ENCODE measurements around the gene ABCC4.
A peak's percentile ranks its signal among the peaks of the same experiment; 100 is the strongest.

The ABCC4 gene

DNA sequence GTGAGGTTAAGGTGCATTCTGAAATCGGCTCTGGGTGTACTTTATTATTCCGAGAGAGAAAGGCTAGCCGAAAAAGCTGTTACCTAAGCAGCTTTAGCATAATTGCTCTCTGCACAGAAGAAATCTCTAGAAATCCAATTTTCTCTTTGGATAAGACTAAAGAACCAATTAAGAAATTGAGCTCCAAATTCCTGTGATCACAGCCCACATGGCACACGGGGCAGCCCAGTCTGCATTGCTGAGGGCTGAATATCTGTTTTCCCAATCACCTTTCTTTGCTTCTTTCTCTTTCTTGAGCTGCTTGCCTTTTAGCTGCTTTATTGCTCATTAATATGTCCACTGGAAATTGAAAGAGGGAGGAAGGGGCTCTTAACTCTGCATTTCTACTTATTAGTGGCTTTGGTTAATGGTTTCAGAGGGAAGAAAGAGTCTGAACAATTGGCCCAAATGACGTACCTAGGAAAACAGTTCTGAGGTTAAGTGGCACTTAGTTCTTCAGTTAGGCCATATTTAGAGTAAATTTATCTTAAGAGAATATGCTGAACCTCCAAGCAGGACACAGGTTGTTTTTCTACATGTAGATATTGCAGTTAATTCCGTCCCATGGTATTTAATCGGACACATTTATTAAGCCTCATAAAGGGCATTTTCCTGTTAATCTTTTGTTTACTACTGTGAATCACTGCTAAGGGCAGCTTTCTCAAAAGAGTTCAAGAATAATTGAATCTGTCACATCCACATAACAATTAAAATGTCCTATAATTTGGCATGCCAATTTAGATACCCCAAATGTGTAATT is 265.7 kb downstream of the ABCC4 start:
- DNase-seq = no peak

DNA sequence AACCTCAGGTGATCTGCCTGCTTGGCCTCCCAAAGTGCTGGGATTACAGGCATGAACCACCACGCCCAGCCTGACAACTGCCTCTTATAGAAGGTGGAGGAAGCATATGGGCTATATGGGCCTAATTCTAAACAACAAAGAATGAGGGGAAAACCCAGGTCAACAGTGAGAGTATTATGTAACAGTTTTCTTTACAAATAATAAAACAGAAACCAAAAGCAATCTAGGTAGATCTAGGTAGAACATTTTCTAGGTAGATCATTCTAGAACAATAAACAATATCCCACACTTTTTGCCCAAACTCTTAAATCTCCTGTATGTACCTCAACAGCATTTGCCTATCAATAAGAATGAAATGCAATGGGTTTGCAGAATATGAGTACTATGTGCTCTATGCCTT is 267.4 kb downstream of the ABCC4 start:
- no peak for DNase-seq

DNA sequence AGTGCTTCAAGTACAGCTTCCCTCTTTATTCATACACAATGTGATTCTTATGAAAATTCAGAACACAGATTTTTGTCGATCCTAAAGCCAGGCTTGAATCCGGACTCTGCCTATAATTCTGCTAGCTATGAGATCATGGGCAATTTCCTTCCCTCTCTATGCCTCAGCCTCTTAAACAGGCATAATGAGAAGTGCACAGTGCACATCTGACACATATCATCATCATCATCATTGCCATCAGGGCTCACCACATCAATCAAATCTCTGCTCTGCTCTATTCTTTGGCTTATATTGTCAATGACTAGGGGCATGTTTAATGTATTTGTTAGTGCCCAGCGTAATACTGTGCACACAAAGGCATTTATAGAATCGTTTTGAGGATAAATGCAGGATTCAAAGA is 269.1 kb downstream of the ABCC4 start:
- no peak for DNase-seq

DNA sequence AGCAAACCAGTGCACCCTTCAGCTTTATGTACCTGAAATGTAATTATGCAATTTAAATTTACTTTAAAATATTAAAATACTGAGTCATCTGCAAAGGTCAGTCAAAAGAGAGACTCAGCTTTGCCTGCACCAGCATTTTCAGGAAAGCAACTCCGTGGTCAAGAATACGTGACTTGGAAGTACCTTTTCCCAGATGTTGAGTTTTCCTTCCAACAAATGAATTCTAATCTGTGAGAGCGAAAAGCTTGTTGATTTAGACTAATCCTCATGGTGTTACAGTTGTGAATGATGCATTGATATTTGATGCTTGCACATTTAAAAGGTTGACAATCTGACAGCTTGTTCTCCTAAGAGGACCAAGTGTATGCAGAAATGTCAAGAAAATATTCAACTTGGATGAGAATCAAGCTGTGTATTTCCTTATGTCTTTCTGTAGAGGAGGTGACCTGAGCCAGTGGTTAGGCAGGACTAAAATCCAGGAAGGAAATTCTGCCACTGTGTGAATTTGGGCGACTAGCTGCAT is 270.4 kb downstream of the ABCC4 start:
- no peak for DNase-seq

DNA sequence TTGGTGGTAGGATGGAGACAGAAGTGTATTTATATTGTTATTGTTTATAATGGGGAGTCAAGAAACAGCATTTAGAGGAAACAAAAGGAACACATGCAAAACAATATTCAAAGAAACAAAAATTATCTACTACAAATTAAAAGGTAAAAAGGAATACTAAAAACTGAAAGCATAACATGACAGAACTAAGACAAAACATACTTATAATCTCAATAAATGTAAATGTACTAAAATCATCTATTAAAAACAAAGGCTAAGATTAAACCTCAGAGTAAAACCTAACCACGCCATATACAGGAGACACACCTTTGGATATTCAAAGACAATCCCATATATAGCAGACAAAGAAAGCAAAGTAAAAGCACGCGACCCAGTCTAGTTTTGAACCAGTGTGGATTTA is 273.6 kb downstream of the ABCC4 start:
- no peak for DNase-seq

DNA sequence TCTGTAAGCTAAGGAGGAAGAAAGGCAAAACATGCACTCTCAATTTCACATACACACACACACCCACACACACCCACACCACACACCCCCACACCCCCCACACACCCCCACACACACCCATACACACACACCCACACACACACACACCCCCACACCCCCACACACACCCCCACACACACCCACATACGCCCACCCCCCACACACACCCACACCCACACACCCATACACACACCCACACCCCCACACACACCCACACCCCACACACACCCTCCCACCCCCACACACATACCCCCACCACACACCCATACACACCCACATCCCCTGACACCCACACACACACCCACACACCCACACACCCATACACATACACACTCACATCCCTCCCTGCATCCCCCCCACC is 276.1 kb downstream of the ABCC4 start:
- no peak for DNase-seq

DNA sequence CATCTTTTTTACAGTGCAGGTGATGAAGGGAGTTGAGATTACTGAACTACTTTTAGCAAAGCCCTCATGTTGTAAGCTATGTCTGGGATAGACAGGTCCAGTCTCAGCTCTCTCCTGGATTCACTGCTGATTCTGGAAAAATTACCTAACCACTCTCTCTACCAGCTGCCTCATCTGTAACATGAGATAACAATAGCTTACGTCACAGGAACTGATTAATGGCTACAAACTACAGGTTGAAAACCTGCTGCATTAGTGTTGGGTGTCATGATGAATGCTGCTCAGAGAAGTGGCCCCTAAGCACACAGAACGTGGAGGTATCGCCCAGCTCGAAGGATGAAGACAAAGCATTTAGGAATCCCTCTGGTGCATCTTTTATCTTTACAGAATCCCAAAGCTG is 277.8 kb downstream of the ABCC4 start:
- DNase-seq = no peak

DNA sequence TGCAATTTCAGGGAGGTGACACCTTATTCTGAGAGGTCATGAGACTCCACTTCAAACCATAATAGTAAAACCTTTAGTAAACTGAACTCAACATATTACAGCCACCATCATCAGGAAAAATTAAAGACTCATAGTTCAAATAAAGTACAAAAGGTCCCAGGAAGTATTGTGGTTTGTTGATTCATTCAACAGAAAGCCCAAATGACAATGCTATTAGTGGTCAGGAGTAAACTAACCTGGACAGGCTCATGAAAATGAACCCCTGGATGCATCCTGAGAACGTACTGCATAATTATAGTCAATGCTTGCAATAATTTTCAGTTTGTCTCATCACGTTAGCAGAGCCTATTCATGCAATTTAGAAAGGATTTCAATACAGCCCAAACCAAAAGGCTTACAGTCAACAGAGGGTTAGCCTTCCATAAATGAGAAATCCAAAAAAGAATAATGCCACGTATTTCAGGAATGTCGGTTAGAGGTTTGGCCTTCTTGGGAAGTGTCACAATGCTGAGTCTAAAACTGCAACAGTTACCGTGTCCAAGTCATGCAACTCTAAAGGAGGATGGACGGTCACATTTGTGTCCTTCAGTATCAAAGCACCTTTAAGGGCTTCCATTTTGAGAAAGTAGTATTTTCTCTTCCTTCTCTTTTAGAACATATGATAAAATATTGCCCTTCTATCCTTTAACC is 280.8 kb downstream of the ABCC4 start:
- no peak for DNase-seq

DNA sequence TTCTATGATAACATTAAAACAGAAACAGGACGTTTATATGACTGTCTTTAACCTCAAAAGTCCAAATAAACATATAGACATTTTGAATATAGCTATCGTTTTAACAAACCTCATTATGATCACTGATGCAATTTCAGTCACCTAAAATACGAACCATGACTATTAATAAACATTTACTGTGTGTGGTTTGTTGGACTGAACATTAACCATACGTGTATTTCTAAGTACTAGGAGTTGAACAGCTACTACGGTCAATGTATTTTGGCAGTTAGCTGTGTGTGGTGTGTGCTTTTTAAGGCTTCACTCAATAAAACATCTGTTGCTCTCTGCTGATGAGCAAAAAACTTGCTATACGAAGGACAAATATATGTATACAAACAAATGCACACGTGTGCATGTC is 281.4 kb downstream of the ABCC4 start:
- DNase-seq = no peak

DNA sequence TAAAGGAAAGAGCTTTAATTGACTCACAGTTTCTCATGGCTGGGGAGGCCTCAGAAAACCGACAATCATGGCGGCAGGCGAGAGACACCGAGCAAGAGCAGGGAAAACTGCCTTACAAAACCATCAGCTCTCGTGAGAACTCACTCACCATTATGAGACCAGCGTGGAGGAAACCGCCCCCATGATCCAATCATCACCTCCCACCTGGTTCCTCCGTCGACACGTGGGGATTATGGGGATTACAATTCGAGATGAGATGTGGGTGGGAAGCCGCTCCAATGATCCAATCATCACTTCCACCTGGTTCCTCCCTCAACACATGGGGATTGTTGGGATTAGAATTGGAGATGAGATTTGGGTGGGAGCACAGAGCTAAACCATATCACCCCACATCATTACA is 293.9 kb downstream of the ABCC4 start:
- no peak for DNase-seq

DNA sequence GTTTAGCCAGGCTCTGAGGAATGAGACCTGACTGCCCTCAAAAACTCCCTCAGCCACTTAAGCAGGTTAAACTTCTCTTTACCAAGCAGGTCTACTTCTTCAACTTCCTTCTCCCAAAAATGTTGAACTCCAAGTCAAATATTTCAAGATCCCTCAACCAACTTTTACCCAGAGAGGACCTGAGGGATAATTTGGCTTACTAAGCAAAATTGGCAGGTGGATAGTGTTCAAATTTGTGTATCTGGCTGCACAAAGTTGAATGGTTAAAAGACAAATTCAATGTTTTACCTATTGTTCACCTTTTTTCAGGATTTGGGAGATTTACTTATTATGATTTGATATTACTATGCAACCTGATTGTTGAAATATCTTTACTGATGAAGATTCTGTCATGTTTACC is 296.0 kb downstream of the ABCC4 start:
- DNase-seq = no peak

DNA sequence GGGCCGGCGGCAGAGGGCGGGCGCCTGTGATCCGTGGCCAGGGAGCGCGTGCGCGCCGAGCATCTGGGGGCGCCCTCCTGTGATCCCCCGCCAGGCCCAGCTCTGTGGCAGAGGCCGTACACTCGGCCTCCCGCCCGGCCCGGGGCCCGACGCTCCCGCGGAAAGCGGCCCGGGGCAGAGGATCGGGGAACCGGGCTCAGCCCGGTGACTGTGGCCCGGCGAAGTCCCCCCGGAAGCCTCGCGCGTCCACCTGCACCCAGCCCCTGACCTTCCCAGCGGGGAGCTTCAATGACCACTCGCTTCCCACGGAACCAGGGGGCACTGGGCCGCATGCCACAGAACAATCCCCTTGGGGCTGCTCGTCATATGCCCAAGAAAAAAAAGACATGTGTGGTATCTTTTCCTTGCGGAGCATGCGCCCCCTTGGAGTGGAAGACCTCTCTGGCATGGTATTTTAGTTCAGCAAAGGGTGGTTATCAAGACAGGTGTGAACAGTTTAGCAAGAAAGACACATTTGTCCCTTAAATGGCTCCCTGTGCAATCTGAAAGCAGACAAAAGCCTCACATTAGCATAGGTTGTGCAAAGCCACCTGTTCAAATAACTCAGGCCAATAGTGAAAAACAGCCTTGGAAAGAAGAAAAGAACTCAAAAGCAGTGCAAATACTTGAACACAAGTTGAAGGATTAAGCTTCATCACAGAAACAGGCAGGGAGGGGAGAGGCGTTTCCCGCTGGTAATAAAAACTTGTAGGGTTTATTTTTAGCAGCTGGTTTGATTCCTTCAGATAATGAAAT is 298.0 kb downstream of the ABCC4 start:
- DNase-seq = no peak

DNA sequence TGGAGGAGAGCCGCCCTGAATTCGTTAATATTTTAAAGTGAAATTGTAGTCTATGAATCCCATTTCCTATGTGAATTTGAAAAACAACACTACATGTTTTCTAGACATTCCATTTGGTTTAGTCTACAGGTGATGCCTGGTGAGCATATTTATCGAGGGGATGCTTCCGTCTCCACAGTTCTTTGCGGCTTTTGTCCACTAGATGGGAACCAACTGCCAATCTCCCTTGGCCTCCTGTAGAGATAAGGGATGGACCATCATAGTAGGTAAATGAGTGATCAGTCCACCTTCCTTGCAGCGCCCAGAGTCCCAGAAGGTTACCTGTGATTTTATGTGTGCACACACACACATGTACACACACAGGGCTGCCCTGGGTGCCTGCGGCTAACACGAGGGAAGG is 299.1 kb downstream of the ABCC4 start:
- no peak for DNase-seq

DNA sequence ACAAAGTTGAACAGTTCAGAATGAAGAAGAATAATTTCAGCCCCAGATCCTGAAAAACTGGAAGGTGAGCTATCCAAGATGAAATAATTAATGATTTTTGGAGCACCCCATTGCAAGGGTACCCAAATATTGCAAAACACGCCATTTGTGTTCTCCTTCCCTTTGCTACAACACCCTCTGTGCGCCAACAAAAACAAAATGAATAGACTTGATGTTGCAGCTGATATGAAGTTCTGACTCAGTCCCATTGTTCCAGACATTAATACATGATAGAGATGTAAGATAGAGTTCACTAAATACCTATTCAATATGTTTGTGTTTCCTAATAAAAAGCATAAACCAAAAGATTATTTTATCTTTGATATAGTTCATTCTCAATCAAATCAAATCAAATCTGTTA is 301.4 kb downstream of the ABCC4 start:
- no peak for DNase-seq

DNA sequence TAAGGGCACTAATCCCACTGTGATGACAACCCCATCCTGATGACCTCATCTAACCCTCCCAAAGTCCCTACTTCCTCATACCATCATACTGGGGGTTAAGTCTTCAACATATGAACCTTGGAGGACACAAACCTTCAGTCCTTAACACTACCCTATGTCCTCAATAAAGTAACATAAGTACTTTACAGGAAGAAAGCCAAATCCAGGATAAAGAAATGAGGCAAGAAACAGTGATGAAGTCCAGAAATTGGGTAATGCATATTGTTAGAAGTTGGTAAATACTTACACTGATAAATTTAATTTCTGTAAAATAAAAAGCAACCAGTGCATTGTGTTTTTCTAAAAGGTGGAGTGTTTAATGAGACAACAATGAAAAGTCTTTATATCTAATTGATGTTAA is 304.1 kb downstream of the ABCC4 start:
- no peak for DNase-seq

DNA sequence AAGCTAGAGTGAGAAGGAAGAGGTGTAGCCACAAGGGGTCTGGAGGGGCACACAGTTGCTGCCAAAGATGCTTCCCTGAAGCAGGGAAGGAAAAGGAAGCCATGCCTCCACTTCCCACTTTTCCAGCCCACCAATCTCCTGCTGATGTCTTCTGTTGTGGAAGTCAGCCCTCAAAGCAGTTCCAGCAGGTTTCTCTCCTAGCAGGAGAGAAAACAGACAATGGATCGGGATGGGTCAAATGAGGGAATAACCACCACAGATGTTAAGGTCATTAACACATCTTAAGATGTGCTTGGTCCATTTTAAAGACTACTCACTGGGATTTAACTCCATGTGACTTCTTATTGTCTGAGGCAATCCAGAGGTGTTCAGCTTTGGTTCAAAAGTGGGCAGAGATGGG is 304.8 kb downstream of the ABCC4 start:
- no peak for DNase-seq

DNA sequence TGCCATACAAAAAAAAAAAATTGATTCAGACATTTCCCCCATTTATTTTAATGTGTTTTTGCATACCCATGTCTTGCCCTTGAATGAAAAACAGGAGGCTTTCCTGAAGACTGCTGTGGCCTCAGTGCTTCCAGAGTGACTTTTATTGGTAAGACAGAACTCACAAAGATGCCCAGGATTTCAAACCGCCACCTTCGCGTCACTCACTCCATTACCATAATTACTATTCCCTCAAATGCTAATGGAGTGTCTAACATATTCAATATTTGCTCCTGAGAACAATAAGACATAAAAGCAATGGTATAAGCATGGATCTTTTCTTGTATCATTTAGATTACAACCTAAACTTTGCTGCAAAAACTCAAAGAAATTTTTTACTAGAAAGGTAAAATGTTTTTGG is 306.7 kb downstream of the ABCC4 start:
- no peak for DNase-seq

DNA sequence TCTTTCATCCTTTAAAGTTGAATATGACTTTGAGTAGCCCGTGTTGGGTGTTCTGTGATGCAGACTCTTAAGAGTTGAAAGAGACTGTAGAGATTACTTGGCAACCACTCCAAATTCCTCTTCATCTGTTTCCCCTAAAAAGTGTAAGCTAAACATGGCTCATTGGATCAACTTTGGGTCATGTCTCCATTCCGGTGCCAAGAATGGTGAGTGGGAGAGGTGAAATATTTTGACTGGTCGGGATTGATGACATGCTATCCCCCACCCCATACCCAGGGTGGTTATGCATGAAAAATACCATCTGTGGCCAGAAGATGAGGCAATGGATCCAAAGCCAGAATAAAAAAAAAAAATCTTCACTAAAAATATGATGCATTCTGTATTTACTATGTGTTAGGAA is 307.6 kb downstream of the ABCC4 start:
- DNase-seq = peak; percentile 32

DNA sequence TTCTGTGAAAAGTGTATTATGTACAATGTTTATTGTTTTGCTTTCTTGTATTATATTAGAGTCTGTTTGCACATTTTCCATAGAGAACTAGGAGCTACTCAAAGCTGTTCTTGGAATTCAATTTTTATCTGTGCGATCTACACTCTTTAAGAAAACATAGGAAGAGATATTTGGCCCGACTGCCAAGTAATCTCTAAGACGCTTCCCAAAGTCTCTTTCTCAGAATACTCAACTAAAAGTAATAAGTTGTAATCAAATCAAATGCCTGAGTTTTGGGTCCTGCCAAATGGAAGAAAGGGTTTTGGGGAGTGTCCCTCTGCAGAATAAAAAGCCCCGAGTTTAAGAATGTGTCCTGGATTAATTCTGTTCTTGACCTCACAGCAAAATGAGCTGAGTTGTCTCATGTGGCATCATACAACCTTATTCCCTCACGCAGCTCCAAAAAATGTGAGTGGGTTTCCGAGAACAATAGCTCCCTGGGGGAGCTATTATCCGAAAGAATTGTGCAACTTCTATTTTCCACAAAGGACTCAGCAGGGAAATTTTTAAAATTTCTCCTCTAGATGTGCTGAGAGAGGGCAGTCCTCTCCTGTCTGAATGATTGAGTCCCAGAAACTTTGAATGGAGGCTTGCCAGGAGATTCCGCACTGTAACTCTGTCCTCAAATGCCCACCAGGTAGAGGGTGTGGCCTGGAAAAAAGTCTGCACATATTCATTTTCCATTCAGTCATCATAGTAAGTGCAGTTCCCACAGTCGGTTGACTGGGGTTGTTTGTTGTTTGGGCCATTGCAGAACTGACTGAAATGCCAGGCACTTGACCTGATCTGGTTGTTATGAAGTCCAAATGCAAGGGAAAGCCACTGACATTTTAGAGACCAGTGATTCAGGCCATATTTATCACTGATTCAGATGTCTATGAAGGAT is 309.0 kb downstream of the ABCC4 start:
- peak; percentile 25 for DNase-seq

DNA sequence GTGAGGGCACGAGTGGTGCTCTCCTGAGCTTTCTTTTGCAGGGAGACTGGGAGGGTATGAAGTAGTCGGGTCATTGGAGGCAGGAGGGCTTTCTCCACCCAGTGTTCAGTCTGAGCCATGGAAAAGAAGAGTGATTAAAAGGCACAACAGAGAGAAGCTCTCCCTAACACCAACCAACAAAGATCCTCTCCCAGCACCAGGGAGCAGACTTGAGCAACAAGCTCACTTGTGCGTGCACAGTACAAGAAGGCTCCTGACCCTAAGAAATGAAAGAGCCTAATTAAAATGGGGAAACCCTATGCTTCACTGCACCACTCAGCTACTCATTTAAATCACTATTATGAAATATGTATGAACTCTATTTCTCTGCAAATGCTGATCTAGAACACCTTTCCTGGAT is 312.6 kb downstream of the ABCC4 start:
- DNase-seq = no peak

DNA sequence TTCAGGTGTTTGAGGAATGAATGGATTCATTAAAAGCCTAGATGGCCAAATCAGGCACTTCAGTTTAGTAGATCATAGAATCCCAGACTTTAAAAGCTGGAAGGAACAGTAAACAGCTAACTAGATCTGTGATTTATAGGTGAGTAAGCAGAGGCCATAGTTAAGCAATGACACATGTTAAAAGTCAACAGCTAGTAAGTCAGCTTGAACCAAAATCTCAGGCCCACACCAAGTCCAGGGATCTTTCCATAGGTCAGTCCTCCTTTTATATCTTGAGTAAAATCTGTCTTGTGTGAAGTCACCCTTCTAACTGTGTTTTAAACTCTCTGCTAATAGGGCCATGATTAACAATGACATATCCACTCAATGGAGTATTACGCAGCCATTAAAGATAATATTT is 313.4 kb downstream of the ABCC4 start:
- DNase-seq = no peak

DNA sequence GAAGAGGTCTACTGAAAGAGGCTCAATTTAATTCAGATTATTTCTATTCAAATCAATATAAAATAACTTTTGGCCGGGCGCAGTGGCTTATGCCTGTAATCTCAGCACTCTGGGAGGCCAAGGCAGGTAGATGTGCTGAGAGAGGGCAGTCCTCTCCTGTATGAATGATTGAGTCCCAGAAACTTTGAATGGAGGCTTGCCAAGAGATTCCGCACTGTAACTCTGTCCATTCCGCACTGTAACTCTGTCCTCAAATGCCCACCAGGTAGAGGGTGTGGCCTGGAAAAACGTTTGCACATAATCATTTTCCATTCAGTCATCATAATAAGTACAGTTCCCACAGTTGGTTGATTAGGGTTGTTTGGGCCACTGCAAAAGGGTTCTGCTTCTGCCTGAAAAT is 314.2 kb downstream of the ABCC4 start:
- DNase-seq = no peak

DNA sequence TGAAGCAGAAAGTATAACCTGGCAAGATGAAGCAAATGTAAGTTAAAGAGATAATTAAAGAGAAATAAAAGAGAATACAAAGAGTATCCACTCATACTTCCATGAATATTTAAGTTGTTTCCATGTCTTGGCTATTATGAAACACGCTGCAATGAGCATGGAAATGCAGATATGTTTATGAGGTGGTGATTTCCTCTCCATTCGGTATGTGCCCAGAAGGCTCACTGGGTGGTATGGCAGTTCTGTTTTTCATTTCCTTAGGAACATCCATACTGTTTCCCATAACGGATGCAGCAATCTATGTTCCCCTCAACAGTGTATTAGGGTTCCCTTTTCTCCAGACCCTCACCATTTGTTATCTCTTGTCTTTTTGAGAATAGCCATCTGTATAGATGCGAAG is 316.3 kb downstream of the ABCC4 start:
- no peak for DNase-seq
